Measurements from ENCODE around the gene CACNA1A. TPM values are rescaled to one million over a fixed set of nuclear protein-coding genes. Genes with fewer than 3 reads are reported as not detected.

The CACNA1A gene
- total RNA-seq (2022; extraction: Qiagen RNA extraction) = 0.07 to 0.25 TPM (median 0.17 TPM) in 5 replicates

GRCh38 chr19:13506471-13506820, at the start of gene CACNA1A:
TSS of gene CACNA1A (minus strand) at chr19:13506479. CDS start at chr19:13506224, 255 bp downstream.

